ENCODE results near the gene CR1L.
"Not testable (repeated sequence)": the region's sequence is repeated elsewhere in the genome, so short reads cannot be mapped to it uniquely, and the experiment has no call there.

The CR1L gene

GRCh38 chr1:207745839-207746767 is 101.2 kb downstream of the CR1L start:
- DNase-seq (ENCODE audit: low read depth) = no peak

- DNase-seq (ENCODE audit: low read depth) = no peak
Measured at GRCh38 chr1:207747627-207748492, 102.9 kb downstream of the CR1L start.

- DNase-seq (ENCODE audit: low read depth) = no peak
Measured at GRCh38 chr1:207748737-207749528, 104.0 kb downstream of the CR1L start.

GRCh38 chr1:207750631-207751305 is 105.8 kb downstream of the CR1L start:
- no peak for DNase-seq (ENCODE audit: low read depth)

- not testable (repeated sequence) for DNase-seq (ENCODE audit: low read depth)
Measured at GRCh38 chr1:207751463-207751789, 106.5 kb downstream of the CR1L start.

GRCh38 chr1:207751790-207752455 is 107.0 kb downstream of the CR1L start, which contains the start of gene CD46:
Gene CD46, plus strand, starts transcription at chr1:207752054. Its CDS starts 159 bp downstream, at chr1:207752213.
- peak; percentile 88 for DNase-seq (ENCODE audit: low read depth)

- DNase-seq (ENCODE audit: low read depth) = no peak
Measured at GRCh38 chr1:207752456-207752998, 107.6 kb downstream of the CR1L start.

GRCh38 chr1:207753611-207754010 is 108.7 kb downstream of the CR1L start:
- no peak for DNase-seq (ENCODE audit: low read depth)

GRCh38 chr1:207754011-207754410 is 109.1 kb downstream of the CR1L start:
- DNase-seq (ENCODE audit: low read depth) = no peak

GRCh38 chr1:207754974-207755700 is 110.2 kb downstream of the CR1L start:
- DNase-seq (ENCODE audit: low read depth) = no peak

GRCh38 chr1:207755846-207756693 is 111.1 kb downstream of the CR1L start:
- DNase-seq (ENCODE audit: low read depth) = no peak

- no peak for DNase-seq (ENCODE audit: low read depth)
Measured at GRCh38 chr1:207762622-207763021, 117.7 kb downstream of the CR1L start.

GRCh38 chr1:207763091-207763490 is 118.2 kb downstream of the CR1L start:
- no peak for DNase-seq (ENCODE audit: low read depth)

- no peak for DNase-seq (ENCODE audit: low read depth)
Measured at GRCh38 chr1:207763972-207764371, 119.0 kb downstream of the CR1L start.

- DNase-seq (ENCODE audit: low read depth) = no peak
Measured at GRCh38 chr1:207766569-207766968, 121.6 kb downstream of the CR1L start.

GRCh38 chr1:207770514-207770913 is 125.6 kb downstream of the CR1L start:
- DNase-seq (ENCODE audit: low read depth) = not testable (repeated sequence)

All from stromal cell of bone marrow (primary cell).